Measurements from ENCODE around the gene SLC1A7. TPM values are rescaled to one million over a fixed set of nuclear protein-coding genes. Genes with fewer than 3 reads are reported as not detected.

Gene SLC1A7
- total RNA-seq, 1 experiment from 2014 or later = not detected

GRCh38 chr1:53073287-53073686, 69.2 kb downstream of the SLC1A7 start:
- Histone ChIP-seq H3K9me2 (replicated peaks; ENCODE audit: insufficient read depth, low read length) (no peaks in the 10 kb centered on the region), H3K9ac (ENCODE audit: low read length) (no peak overlapping the region), H3K27me3 (ENCODE audit: low read length) (no peaks in the 10 kb centered on the region), H3K4me3 (ENCODE audit: low read length) (no peak overlapping the region), H4K20me1 (ENCODE audit: insufficient read depth, low read depth, low read length) (no peaks in the 10 kb centered on the region), H2AFZ (ENCODE audit: low read length) (no peak overlapping the region), H3K4me2 (ENCODE audit: low read depth, low read length, poor library complexity, severe bottlenecking) (no peak overlapping the region), H3K36me3 (ENCODE audit: insufficient read depth, low read length) (no peaks in the 10 kb centered on the region), H3K9me3 (ENCODE audit: low read length) (no peaks in the 10 kb centered on the region), H3K27ac (ENCODE audit: low read length) (no peak overlapping the region), H3K79me2 (ENCODE audit: low read length) (no peaks in the 10 kb centered on the region), H3K4me1 (ENCODE audit: low read length) (no peaks in the 10 kb centered on the region)
- DNase-seq = no peak

DNA sequence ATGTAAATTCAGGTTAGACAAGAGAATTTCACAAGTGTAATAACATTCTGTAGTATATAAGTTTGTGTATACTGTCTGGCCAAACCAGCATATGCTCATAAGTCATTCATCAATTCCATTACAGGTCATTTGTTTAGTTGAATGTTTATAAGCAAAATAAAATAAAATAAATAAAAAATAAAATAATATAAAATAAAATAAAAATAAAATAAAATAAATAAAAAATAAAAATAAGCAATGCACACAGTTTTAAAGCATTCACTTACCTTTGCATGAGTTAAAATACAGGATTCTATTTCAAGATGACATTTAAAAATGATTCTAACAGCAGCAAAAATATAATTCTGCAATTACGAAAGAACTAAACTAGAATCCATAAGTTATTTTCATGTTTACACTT, 70.5 kb downstream of the SLC1A7 start:
- Histone ChIP-seq H4K20me1 (ENCODE audit: insufficient read depth, low read depth, low read length) (no peaks in the 10 kb centered on the region), H3K4me1 (ENCODE audit: low read length) (no peaks in the 10 kb centered on the region), H3K9me2 (replicated peaks; ENCODE audit: insufficient read depth, low read length) (no peaks in the 10 kb centered on the region), H3K27me3 (ENCODE audit: low read length) (no peaks in the 10 kb centered on the region), H3K4me3 (ENCODE audit: low read length) (no peak overlapping the region), H3K36me3 (ENCODE audit: insufficient read depth, low read length) (no peaks in the 10 kb centered on the region), H3K9ac (ENCODE audit: low read length) (no peak overlapping the region), H2AFZ (ENCODE audit: low read length) (no peak overlapping the region), H3K4me2 (ENCODE audit: low read depth, low read length, poor library complexity, severe bottlenecking) (no peak overlapping the region), H3K9me3 (ENCODE audit: low read length) (no peaks in the 10 kb centered on the region), H3K79me2 (ENCODE audit: low read length) (no peaks in the 10 kb centered on the region), H3K27ac (ENCODE audit: low read length) (no peak overlapping the region)
- DNase-seq = no peak

DNA sequence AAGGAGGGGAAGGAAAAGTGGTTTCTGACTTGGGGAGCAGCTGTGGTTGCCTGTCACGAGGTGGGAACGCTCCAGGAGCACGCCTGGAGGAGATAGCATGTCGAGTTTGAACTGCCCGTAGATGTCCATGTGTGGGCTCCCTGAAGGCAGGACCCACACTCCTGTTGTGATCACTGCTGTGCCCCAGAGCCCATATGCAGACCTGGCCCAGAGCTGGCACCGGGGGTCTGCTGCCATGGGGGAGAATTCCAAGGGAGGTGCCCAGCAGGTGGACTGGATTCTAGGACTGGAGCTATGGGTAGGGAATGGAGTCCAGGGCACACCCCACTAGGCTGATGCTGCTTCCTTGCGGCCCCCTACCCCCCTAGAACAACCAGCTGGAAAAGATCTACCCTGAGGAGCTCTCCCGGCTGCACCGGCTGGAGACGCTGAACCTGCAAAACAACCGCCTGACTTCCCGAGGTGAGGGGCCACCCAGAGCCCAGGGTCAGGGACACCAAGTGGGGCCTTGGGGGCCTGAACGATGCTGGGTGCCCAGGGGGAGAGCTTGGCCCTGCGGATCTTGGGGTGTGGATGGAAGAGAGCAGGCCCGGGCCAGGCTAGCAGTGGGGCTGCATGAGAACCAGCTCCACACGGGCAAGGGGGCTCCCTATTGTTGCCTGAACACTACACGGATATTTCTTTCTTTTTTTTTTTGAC, 71.1 kb downstream of the SLC1A7 start:
- no peak overlapping the region for H3K4me3 ChIP-seq (ENCODE audit: low read length)
- H3K9me3 ChIP-seq (ENCODE audit: low read length) = no peaks in the 10 kb centered on the region
- no peak for DNase-seq
- no peaks in the 10 kb centered on the region for H3K27me3 ChIP-seq (ENCODE audit: low read length)
- H3K4me1 ChIP-seq (ENCODE audit: low read length) = no peaks in the 10 kb centered on the region
- H3K4me2 ChIP-seq (ENCODE audit: low read depth, low read length, poor library complexity, severe bottlenecking) = no peak overlapping the region
- no peak overlapping the region for H3K27ac ChIP-seq (ENCODE audit: low read length)
- no peaks in the 10 kb centered on the region for H3K36me3 ChIP-seq (ENCODE audit: insufficient read depth, low read length)
- no peaks in the 10 kb centered on the region for H4K20me1 ChIP-seq (ENCODE audit: insufficient read depth, low read depth, low read length)
- H2AFZ ChIP-seq (ENCODE audit: low read length) = no peak overlapping the region
- no peaks in the 10 kb centered on the region for H3K79me2 ChIP-seq (ENCODE audit: low read length)
- no peaks in the 10 kb centered on the region for H3K9me2 ChIP-seq (replicated peaks; ENCODE audit: insufficient read depth, low read length)
- no peak overlapping the region for H3K9ac ChIP-seq (ENCODE audit: low read length)

GRCh38 chr1:53070621-53071020, 71.8 kb downstream of the SLC1A7 start:
- Histone ChIP-seq H2AFZ (ENCODE audit: low read length) (no peak overlapping the region), H3K27me3 (ENCODE audit: low read length) (no peaks in the 10 kb centered on the region)
- no peak for DNase-seq

DNA sequence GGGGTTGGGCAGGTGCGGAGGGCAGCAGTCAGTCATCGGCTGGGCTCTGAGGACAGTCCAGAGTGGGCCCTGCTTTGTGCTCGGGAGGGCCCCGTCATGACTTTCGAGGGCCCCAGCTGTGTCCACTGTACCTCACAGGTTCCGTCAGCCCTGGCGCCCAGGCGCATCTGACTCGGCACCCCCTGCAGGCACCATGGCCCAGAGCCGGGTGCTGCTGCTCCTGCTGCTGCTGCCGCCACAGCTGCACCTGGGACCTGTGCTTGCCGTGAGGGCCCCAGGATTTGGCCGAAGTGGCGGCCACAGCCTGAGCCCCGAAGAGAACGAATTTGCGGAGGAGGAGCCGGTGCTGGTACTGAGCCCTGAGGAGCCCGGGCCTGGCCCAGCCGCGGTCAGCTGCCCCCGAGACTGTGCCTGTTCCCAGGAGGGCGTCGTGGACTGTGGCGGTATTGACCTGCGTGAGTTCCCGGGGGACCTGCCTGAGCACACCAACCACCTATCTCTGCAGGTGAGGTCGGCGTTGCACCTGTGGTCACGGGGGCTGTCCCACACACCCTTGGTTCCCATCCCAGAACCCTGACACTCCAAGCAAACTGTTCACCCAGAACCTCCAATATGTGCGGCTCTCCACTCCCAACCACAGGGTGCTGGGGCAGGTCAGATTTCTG, 72.6 kb downstream of the SLC1A7 start:
- Histone ChIP-seq H3K9ac (ENCODE audit: low read length) (no peak overlapping the region), H3K4me3 (ENCODE audit: low read length) (no peak overlapping the region), H3K36me3 (ENCODE audit: insufficient read depth, low read length) (no peaks in the 10 kb centered on the region), H3K4me1 (ENCODE audit: low read length) (no peaks in the 10 kb centered on the region), H3K79me2 (ENCODE audit: low read length) (no peaks in the 10 kb centered on the region), H4K20me1 (ENCODE audit: insufficient read depth, low read depth, low read length) (no peaks in the 10 kb centered on the region), H2AFZ (ENCODE audit: low read length) (no peak overlapping the region), H3K27me3 (ENCODE audit: low read length) (no peaks in the 10 kb centered on the region), H3K4me2 (ENCODE audit: low read depth, low read length, poor library complexity, severe bottlenecking) (no peak overlapping the region), H3K9me3 (ENCODE audit: low read length) (no peaks in the 10 kb centered on the region), H3K27ac (ENCODE audit: low read length) (no peak overlapping the region), H3K9me2 (replicated peaks; ENCODE audit: insufficient read depth, low read length) (no peaks in the 10 kb centered on the region)
- no peak for DNase-seq

More at GRCh38 chr1:53070621-53071020, 71.8 kb downstream of the SLC1A7 start:
- no peaks in the 10 kb centered on the region for H3K4me1 ChIP-seq (ENCODE audit: low read length)
- no peak overlapping the region for H3K9ac ChIP-seq (ENCODE audit: low read length)
- no peaks in the 10 kb centered on the region for H3K36me3 ChIP-seq (ENCODE audit: insufficient read depth, low read length)
- no peaks in the 10 kb centered on the region for H4K20me1 ChIP-seq (ENCODE audit: insufficient read depth, low read depth, low read length)
- H3K4me2 ChIP-seq (ENCODE audit: low read depth, low read length, poor library complexity, severe bottlenecking) = no peak overlapping the region
- no peaks in the 10 kb centered on the region for H3K9me3 ChIP-seq (ENCODE audit: low read length)
- no peak overlapping the region for H3K27ac ChIP-seq (ENCODE audit: low read length)
- H3K79me2 ChIP-seq (ENCODE audit: low read length) = no peaks in the 10 kb centered on the region
- no peak overlapping the region for H3K4me3 ChIP-seq (ENCODE audit: low read length)
- H3K9me2 ChIP-seq (replicated peaks; ENCODE audit: insufficient read depth, low read length) = no peaks in the 10 kb centered on the region

DNA sequence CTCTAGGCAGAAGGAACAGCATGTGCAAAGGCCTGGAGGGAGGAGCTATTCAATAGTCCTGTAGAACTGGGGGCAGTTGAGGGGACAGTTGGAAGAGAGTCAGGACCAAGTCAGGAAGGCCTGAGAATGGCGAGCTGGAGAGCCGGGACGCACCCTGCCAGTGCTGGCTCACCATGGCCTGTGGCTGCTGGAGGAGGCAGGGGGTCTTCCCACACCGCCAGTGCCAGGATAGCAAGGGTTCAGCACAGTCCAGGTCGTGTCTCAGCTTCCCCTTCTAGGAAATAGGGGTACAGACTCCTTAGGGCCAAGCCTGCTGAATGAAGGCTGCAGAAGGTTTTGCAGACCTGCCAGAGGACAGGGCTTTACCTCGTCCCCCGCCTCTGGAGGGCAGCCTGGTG, 73.2 kb downstream of the SLC1A7 start:
- Histone ChIP-seq H3K4me2 (ENCODE audit: low read depth, low read length, poor library complexity, severe bottlenecking) (no peak overlapping the region), H3K9me2 (replicated peaks; ENCODE audit: insufficient read depth, low read length) (no peaks in the 10 kb centered on the region), H3K27me3 (ENCODE audit: low read length) (no peaks in the 10 kb centered on the region), H3K9ac (ENCODE audit: low read length) (no peak overlapping the region), H3K9me3 (ENCODE audit: low read length) (no peaks in the 10 kb centered on the region), H4K20me1 (ENCODE audit: insufficient read depth, low read depth, low read length) (no peaks in the 10 kb centered on the region), H3K79me2 (ENCODE audit: low read length) (no peaks in the 10 kb centered on the region), H3K4me3 (ENCODE audit: low read length) (no peak overlapping the region), H2AFZ (ENCODE audit: low read length) (no peak overlapping the region), H3K4me1 (ENCODE audit: low read length) (no peaks in the 10 kb centered on the region), H3K27ac (ENCODE audit: low read length) (no peak overlapping the region), H3K36me3 (ENCODE audit: insufficient read depth, low read length) (no peaks in the 10 kb centered on the region)
- DNase-seq = no peak

DNA sequence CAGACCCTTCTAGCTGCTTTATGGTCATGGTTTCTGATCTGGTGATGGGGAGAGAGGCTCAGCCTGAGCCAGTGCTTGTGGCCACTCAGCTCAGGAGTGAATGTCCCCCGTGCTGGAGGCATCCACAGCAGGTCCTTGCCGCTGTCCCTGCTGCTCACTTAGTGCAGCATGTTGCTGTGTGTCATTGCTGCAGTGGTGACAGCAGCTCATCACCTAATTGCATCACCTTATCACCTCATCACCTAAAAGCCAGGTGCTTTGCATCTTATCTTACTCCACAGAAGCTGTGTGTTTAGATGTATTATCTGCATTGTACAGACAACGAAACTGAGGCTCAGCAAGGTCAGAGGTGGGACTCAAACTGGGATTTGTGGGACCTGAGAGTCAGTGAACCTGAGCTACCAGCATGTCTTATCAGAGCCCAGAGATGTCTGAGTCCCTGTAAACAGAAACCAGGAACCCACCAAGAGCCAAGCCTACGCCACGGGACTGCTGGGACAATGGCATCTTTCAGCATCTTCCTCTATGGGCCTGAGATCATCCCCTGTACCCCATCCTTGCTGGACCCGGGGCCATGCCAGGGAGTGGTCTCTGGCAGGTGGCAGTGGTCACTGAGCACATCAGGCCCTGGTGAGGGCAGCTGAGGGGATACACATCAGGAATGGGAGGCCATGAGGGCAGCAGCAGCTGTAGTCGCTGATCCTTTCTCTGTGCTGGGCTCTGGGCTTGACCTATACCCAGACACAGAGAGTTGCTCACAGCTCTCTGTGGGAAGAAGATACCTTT, 73.9 kb downstream of the SLC1A7 start:
- Histone ChIP-seq H3K4me3 (ENCODE audit: low read length) (no peak overlapping the region), H3K79me2 (ENCODE audit: low read length) (no peaks in the 10 kb centered on the region), H3K36me3 (ENCODE audit: insufficient read depth, low read length) (no peaks in the 10 kb centered on the region), H3K4me1 (ENCODE audit: low read length) (no peaks in the 10 kb centered on the region), H3K9me3 (ENCODE audit: low read length) (no peaks in the 10 kb centered on the region), H3K9ac (ENCODE audit: low read length) (no peak overlapping the region), H4K20me1 (ENCODE audit: insufficient read depth, low read depth, low read length) (no peaks in the 10 kb centered on the region), H3K27ac (ENCODE audit: low read length) (no peak overlapping the region), H2AFZ (ENCODE audit: low read length) (no peak overlapping the region), H3K27me3 (ENCODE audit: low read length) (no peaks in the 10 kb centered on the region), H3K9me2 (replicated peaks; ENCODE audit: insufficient read depth, low read length) (no peaks in the 10 kb centered on the region), H3K4me2 (ENCODE audit: low read depth, low read length, poor library complexity, severe bottlenecking) (no peak overlapping the region)
- no peak for DNase-seq

DNA sequence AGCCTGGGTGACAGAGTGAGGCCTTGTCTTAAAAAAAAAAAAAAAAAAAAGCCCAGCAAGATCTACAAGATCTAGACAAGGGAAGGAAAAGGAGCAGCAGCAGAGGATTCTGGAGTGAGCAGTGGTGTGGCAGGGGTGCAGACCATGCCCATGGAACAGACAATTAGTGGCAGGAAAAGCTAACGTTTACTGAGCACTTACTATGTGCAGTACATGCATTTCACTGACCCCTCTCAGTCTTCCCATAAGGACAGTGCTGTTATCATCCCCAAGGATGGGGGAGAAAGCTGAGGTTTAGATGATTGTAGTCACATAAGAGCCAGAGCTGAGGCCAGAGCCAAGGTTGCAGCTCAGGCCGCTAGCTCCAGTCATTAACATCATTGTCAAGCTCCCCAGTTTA, 74.6 kb downstream of the SLC1A7 start:
- Histone ChIP-seq H3K36me3 (ENCODE audit: insufficient read depth, low read length) (no peaks in the 10 kb centered on the region), H3K27me3 (ENCODE audit: low read length) (no peaks in the 10 kb centered on the region), H3K4me1 (ENCODE audit: low read length) (no peaks in the 10 kb centered on the region), H3K4me3 (ENCODE audit: low read length) (no peak overlapping the region), H3K9me3 (ENCODE audit: low read length) (no peaks in the 10 kb centered on the region), H3K27ac (ENCODE audit: low read length) (no peak overlapping the region), H3K79me2 (ENCODE audit: low read length) (no peaks in the 10 kb centered on the region), H3K4me2 (ENCODE audit: low read depth, low read length, poor library complexity, severe bottlenecking) (no peak overlapping the region), H2AFZ (ENCODE audit: low read length) (no peak overlapping the region), H3K9ac (ENCODE audit: low read length) (no peak overlapping the region), H3K9me2 (replicated peaks; ENCODE audit: insufficient read depth, low read length) (no peaks in the 10 kb centered on the region), H4K20me1 (ENCODE audit: insufficient read depth, low read depth, low read length) (no peaks in the 10 kb centered on the region)
- DNase-seq = no peak

Measured in Karpas-422 (cell line).